Thymus (tissue), 11 donors: ENCODE data around the gene ROPN1L. TPM values are rescaled to one million over a fixed set of nuclear protein-coding genes. Genes with fewer than 3 reads are reported as not detected.

Source experiments
- DNase-seq, 9 donors: peaks; one replicate each; pipeline ENCODE4 v3.0.0-alpha.2; 2013; ENCODE audit warnings: low spot score in 9 of 9, low read depth in 6 of 9, missing footprints in 1 of 9
- H3K27ac ChIP-seq, 2 donors: one replicate each; pipeline ENCODE4 v1.5.1; 2013; ENCODE audit warnings: control low read depth in 1 of 2, low read depth in 1 of 2, low read length in 1 of 2, mild to moderate bottlenecking in 1 of 2, moderate library complexity in 1 of 2
- H3K27me3 ChIP-seq, 2 donors: one replicate each; pipeline ENCODE4 v1.5.1; 2013; ENCODE audit warnings: low read length in 1 of 2; ENCODE audit not compliant: control insufficient read depth in 2 of 2, insufficient read depth in 1 of 2
- H3K36me3 ChIP-seq, 2 donors: one replicate each; pipeline ENCODE4 v1.5.1; 2013; ENCODE audit warnings: low read length in 1 of 2, mild to moderate bottlenecking in 1 of 2, moderate library complexity in 1 of 2; ENCODE audit not compliant: control insufficient read depth in 2 of 2, insufficient read depth in 2 of 2
- H3K4me1 ChIP-seq, 2 donors: one replicate each; pipeline ENCODE4 v1.5.1; 2013; ENCODE audit warnings: low read length in 2 of 2; ENCODE audit not compliant: control insufficient read depth in 2 of 2, insufficient read depth in 2 of 2
- H3K4me3 ChIP-seq, 2 donors: one replicate each; pipeline ENCODE4 v1.5.1; 2013; ENCODE audit warnings: low read length in 2 of 2, control low read depth in 1 of 2, mild to moderate bottlenecking in 1 of 2
- H3K9me3 ChIP-seq, 2 donors: one replicate each; pipeline ENCODE4 v1.5.1; 2013; ENCODE audit warnings: low read length in 1 of 2, mild to moderate bottlenecking in 1 of 2; ENCODE audit not compliant: control insufficient read depth in 2 of 2, insufficient read depth in 1 of 2
- WGBS: extraction: QIAGEN DNeasy Blood & Tissue Kit; methylation state at CpG from one replicate; pipeline ENCODE4 v1.1.7; 2013; 5-methylcytosine and 5-hydroxymethylcytosine counted together
- polyA plus RNA-seq: library from polyadenylated mRNA; stranded (reverse); fragments of 200-250 nt; gene quantifications from one replicate; pipeline ENCODE4 v1.2.3, GENCODE V29; 2013
- total RNA-seq: library from RNA; stranded (reverse); fragments of 120-200 nt; gene quantifications from one replicate; pipeline ENCODE4 v1.2.4, GENCODE V29; 2013
- donor health status: healthy.

The ROPN1L gene
- total and polyA plus RNA-seq, 2 donors: 0.42 to 0.68 TPM

- H3K9me3 ChIP-seq: no peaks in the 10 kb centered on the region
- DNase-seq: no peak
- no peak overlapping the region for H3K27ac ChIP-seq
- 80% methylated on average over 2 of the region's 2 CpGs for WGBS
- no peak overlapping the region for H3K4me3 ChIP-seq
- peaks cover 25 to 63% of the 10 kb centered on the region in 2 donors for H3K36me3 ChIP-seq
- no peaks in the 10 kb centered on the region for H3K27me3 ChIP-seq
- H3K4me1 ChIP-seq: peaks cover 0 to 9% of the 10 kb centered on the region in 2 donors
These were observed 18.7 kb upstream of the ROPN1L start for GRCh38 chr5:10423022-10423421.

GRCh38 chr5:10424124-10424731 lies 17.5 kb upstream of the ROPN1L start:
- Histone ChIP-seq H3K27ac (no peak overlapping the region), H3K27me3 (no peaks in the 10 kb centered on the region), H3K4me1 (peaks cover 0 to 9% of the 10 kb centered on the region in 2 donors), H3K9me3 (no peaks in the 10 kb centered on the region), H3K36me3 (peaks cover 25 to 56% of the 10 kb centered on the region in 2 donors), H3K4me3 (no peak overlapping the region)
- peak in 7 of 9 donors; percentile 22 to 63 (median 30) for DNase-seq
- WGBS: 78% methylated on average over 6 of the region's 6 CpGs

DNA sequence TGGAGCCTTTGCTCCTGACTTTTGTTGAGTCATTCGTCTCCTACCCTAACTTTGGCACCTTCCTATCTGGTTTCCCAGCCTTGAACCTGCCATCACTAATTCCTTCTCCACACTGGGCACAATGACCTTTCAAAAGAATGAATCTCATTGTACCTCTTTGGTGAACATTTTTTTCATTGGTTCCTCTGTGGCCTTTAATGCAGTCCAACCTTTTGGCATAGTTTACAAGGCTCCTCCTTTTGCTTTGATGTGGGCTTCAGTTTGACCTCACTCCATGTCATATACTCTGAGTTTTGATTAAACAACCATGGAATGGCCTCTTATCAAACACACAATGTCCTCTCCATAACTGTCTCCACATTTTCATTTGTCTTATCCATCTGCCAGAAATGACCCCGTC lies 14.5 kb upstream of the ROPN1L start:
- DNase-seq: no peak
- Histone ChIP-seq H3K4me3 (no peak overlapping the region), H3K36me3 (peaks cover 30 to 64% of the 10 kb centered on the region in 2 donors), H3K27ac (no peak overlapping the region), H3K27me3 (no peaks in the 10 kb centered on the region), H3K9me3 (no peaks in the 10 kb centered on the region), H3K4me1 (no peaks in the 10 kb centered on the region)
- 98% methylated on average over 2 of the region's 2 CpGs for WGBS

DNA sequence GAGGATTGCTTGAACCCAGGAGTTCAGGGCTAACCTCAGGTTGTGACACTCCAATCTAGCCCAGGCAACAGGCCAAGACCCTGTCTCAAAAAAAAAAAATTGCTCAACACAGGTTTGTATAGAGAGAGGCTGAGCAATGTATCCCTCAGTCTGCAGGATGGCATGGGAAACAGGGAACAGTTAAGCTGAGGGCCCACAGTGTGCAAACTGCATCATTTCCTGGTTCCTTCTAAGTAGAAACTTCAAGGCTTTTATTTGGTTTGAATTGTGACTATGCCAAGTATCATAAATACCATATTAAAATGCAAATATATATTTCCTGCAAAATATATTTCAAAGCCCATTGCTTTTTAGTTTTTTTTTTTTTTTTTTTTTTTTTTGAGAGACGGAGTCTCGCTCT lies 13.7 kb upstream of the ROPN1L start:
- WGBS: 97% methylated on average over 2 of the region's 2 CpGs
- Histone ChIP-seq H3K9me3 (no peaks in the 10 kb centered on the region), H3K27me3 (no peaks in the 10 kb centered on the region), H3K4me3 (no peak overlapping the region), H3K27ac (no peak overlapping the region), H3K36me3 (peaks cover 34 to 65% of the 10 kb centered on the region in 2 donors), H3K4me1 (no peaks in the 10 kb centered on the region)
- DNase-seq: no peak

DNA sequence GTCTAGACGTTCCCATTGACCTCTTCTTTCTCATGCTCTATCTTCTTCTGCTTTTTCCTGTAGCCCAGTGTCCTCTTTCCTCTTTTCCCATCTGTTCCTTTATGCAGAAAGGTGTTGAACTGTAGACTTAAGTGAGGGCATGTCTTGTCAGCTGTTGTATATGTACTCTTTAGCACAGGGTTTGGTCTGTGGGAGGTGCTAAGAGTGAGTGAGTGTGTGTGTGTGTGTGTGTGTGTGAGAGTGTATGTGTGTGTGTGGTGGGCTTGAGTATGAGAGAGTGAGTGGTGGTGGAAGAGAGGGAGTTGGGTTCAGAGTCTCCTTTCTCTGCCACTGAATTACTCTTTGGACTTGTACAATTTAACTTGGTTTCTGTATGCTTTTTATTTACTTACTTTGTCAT lies 10.3 kb upstream of the ROPN1L start:
- H3K9me3 ChIP-seq: no peaks in the 10 kb centered on the region
- no peaks in the 10 kb centered on the region for H3K4me1 ChIP-seq
- no peak overlapping the region for H3K4me3 ChIP-seq
- peaks cover 40 to 60% of the 10 kb centered on the region in 2 donors for H3K36me3 ChIP-seq
- DNase-seq: no peak
- no peaks in the 10 kb centered on the region for H3K27me3 ChIP-seq
- no peak overlapping the region for H3K27ac ChIP-seq
- 93% methylated on average over 1 of the region's 1 CpG for WGBS

GRCh38 chr5:10432059-10433008 lies 9.3 kb upstream of the ROPN1L start:
- no peaks in the 10 kb centered on the region for H3K9me3 ChIP-seq
- H3K36me3 ChIP-seq: peaks cover 37 to 53% of the 10 kb centered on the region in 2 donors
- no peak overlapping the region for H3K4me3 ChIP-seq
- no peaks in the 10 kb centered on the region for H3K27me3 ChIP-seq
- 98% methylated on average over 8 of the region's 8 CpGs for WGBS
- no peak overlapping the region for H3K27ac ChIP-seq
- DNase-seq: no peak
- no peaks in the 10 kb centered on the region for H3K4me1 ChIP-seq

- H3K27me3 ChIP-seq: no peaks in the 10 kb centered on the region
- H3K4me1 ChIP-seq: no peaks in the 10 kb centered on the region
- no peaks in the 10 kb centered on the region for H3K9me3 ChIP-seq
- H3K4me3 ChIP-seq: no peak overlapping the region
- DNase-seq: no peak
- peaks cover 31 to 45% of the 10 kb centered on the region in 2 donors for H3K36me3 ChIP-seq
- WGBS: 80% methylated on average over 5 of the region's 5 CpGs
- H3K27ac ChIP-seq: no peak overlapping the region
These were observed 7.3 kb upstream of the ROPN1L start for GRCh38 chr5:10434392-10434791.

GRCh38 chr5:10438301-10438700 lies 3.4 kb upstream of the ROPN1L start:
- H3K4me1 ChIP-seq: peaks cover 3 to 15% of the 10 kb centered on the region in 2 donors
- H3K4me3 ChIP-seq: no peak overlapping the region
- no peak for DNase-seq
- H3K27ac ChIP-seq: no peak overlapping the region
- WGBS: 98% methylated on average over 4 of the region's 4 CpGs
- H3K9me3 ChIP-seq: no peaks in the 10 kb centered on the region
- peaks cover 13 to 18% of the 10 kb centered on the region in 2 donors for H3K36me3 ChIP-seq
- H3K27me3 ChIP-seq: peaks cover 3 to 28% of the 10 kb centered on the region in 2 donors

DNA sequence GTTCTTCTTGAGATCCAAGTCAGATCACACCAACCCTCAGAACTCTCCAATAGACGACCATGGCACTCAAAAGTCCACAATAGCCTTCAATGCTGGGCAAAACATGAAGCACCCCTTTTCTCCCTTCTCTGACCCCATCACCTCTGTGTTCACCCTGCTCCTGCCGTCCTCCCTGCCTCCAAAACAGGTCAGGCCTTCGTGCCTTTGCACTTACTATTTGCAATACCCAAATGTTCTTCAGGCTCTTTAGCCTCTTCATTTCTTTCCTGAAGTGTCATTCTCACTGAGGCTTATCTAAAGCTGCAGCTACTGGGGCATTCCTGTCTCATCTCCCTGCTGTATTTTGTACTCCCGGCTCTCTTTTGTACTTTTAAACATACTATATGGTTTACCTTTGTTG lies 2.0 kb upstream of the ROPN1L start:
- peaks cover 0 to 7% of the 10 kb centered on the region in 2 donors for H3K36me3 ChIP-seq
- peaks cover 3 to 33% of the 10 kb centered on the region in 2 donors for H3K27me3 ChIP-seq
- DNase-seq: no peak
- H3K27ac ChIP-seq: no peak overlapping the region
- 93% methylated on average over 4 of the region's 4 CpGs for WGBS
- no peaks in the 10 kb centered on the region for H3K9me3 ChIP-seq
- no peak overlapping the region for H3K4me3 ChIP-seq
- H3K4me1 ChIP-seq: peaks cover 3 to 15% of the 10 kb centered on the region in 2 donors
